Glomerular visceral epithelial cell (primary cell): Measurements from ENCODE around the gene ZNF716.
"Not testable (repeated sequence)": the region's sequence is repeated elsewhere in the genome, so short reads cannot be mapped to it uniquely, and the experiment has no call there.

Experiments used
- DNase-seq: peaks from one replicate; pipeline ENCODE4 v3.0.0-alpha.2; 2016; ENCODE audit errors: extremely low spot score

The ZNF716 gene

DNA sequence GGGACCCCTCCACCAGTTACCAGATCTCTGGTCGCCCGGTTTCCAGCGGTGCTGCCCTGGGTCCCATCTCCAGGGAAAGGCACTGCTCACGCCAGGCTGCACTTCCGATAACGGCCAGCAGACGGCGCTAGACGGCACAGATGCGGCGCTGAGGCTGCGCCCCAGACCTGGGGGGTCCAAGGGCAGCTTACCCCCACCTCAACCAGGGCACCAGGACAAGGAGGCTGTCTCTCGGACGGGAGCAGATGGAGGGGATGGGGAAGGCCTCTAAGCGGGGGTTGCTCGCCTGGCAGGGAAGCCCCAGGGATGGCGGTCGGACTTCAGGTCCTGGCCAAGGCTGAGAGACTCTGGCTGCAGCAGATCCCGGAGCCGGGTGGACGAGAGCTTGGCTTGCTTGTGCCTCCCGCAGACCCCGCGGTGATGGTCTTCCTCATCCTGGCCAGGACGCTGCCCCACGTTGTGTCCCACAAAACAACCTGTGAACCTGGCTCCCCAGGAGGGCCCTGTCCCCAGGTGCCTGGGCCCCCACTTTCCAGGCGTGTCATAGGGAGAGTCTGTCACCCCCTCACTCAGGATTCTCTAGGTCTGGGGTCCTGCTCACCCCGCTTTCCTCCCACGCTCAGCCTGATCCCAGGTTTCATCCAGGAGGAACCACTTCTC lies 23.9 kb upstream of the ZNF716 start:
- DNase-seq = no peak

DNA sequence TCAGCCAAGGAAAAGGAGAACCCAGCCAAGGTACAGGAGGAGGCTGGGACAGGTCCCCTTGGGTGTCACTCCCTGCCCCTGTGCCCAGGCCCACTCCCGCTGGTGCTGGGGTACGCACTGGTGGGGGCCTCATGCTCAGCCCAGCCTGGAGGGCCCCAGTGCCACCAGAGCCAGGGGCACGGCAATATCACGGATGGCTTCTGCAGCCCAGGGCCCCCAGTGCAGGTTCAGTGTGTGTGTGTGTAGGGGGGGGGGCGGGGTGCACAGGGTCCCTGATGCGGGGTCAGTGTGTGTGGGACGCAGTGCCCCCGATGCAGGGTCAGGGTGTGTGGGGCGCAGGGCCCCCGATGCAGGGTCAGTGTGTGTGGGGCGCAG lies 23.4 kb upstream of the ZNF716 start:
- no peak for DNase-seq

DNA sequence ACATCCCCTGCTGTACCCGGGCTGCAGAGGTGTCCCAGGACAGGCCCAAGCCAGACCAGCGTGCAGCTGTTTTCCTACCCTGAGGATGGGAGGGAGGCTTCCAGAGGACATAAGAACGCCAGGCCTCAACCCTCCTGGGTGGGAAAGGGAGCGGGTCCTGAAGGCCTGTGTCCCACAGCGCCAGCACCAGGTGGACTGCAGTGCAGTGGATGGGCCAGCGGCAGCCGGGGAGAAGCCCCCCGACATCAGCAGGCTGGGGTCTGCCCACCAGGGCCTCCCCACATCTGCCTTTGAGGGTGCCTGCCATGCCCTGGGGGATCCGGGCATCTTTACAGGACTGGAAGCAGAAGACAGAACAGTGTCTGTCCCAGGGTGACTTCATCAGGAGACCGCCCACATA lies 22.8 kb upstream of the ZNF716 start:
- DNase-seq = no peak

DNA sequence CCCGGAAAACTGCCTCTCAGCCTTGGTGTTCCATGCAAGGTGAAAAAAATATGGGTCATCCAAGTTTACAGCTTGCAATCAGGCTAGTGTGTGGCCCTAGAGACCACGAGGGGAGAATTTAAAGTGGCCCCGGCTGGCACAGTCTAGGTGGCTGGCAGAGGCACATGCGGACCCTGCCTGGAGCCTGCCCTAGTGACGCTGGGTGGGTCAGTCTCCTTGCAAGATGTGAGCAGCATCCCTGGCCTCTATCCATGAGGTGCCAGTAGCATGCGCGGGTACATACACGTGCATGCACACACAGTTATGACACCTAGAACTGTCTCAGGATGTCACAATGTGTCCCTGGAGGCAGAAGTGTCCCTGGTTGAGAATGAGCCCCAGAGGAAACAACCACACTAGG lies 22.4 kb upstream of the ZNF716 start:
- no peak for DNase-seq

DNA sequence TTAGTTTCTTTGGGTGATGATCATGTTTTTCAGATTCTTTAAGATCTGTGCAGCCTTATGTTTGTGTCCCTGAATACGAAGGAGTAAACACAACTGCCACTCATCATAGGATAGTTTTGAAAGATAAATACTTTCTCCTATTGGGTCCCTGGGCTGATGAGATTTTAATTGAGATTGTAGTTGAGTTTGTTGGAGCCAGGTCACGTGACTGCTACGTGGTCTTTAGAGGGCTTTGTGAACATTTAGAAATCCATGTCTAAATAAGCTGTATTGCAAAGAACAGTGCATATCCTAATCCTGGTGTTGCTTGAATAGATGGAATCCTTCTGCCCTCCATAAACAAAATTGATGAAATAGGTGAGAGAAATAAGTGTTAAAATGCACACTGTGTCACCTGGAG lies 17.4 kb upstream of the ZNF716 start:
- no peak for DNase-seq

DNA sequence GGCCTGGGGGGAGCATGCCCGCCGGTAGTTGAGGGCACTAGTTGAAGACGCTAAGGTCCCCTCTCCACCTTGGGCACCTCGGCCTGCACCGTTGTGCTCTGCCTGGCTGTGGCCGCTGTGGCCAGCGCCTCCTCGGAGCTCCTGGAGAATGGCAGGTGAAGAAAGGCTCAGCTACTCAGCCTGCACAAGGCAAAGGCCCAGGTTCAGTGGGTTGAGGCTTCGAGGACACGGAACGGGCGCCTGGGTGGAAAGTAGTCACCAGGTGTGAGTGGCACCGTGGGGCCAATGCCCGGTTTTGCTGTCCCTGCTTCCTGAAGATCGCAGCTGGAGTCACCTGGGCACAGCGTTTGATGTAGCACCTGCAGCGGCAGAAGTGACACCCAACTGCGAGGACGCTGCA lies 12.4 kb upstream of the ZNF716 start:
- DNase-seq = no peak

DNA sequence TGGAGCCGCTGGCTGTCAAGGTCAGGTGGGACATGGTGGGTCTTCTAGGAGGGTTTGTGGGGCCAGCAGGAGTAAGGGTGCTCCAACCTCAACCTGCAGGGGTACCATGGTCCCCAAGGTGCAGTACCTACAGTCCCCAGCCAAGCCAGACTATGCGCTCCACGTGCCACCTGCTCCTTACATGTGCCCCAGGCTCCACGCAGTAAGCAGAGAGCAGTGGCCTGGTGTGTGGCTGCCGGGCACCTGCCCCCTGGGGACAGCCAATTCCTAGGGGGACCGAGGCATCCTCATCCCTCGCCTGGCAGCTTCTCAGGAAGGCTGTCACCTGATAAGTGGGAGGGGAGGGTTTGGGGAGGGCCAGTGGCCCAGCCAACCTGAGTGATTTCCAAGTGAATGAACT lies 11.7 kb upstream of the ZNF716 start:
- DNase-seq = no peak

DNA sequence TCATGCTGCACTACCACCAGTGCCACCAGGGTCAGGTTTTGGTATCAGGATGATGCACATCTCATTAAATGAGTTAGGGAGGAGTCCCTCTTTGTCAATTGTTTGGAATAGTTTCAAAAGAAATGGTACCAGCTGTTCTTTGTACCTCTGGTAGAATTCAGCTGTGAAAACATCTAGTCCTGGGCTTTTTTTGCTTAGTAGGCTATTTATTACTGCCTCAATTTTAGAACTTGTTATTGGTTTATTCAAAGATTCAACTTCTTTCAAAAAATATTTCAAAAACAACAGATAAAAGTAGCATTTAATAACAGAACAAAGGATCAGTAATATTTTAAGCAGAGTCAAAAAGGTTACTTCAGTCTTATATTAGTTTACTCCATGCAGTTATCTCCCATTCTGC lies 6.4 kb upstream of the ZNF716 start:
- DNase-seq = no peak

DNA sequence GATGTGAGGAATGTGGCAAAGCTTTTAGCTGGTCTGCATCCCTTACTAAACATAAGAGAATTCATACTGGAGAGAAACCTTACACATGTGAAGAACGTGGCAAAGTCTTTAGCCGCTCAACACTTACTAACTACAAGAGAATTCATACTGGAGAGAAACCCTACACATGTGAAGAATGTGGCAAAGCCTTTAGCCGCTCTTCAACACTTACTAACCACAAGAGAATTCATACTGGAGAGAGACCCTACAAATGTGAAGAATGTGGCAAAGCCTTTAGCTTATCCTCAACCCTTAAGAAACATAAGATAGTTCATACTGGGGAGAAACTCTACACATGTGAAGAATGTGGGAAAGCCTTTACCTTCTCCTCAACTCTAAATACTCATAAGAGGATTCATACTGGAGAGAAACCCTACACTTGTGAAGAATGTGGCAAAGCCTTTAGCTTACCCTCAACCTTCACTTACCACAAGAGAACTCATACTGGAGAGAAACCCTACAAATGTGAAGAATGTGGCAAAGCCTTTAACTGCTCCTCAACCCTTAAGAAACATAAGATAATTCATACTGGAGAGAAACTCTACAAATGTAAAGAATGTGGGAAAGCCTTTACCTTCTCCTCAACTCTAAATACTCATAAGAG lies 19.3 kb downstream of the ZNF716 start:
- DNase-seq = not testable (repeated sequence)

DNA sequence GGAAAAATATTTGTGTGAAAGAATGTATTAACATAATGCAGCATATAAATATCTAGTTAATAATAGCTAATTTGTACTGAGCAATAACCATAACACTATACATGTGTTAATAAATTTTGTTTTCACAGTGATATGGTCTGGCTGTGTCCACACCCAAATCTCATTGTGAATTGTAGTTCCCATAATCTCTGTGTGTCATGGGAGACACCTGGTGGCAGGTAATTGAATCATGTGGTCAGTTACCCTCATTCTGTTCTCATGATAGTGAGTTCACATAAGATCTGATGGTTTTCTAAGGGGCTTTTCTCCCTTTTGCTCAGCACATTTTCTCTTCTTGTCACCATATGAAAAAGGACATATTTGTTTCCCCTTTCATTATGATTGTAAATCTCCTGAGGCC lies 30.3 kb downstream of the ZNF716 start:
- not testable (repeated sequence) for DNase-seq

DNA sequence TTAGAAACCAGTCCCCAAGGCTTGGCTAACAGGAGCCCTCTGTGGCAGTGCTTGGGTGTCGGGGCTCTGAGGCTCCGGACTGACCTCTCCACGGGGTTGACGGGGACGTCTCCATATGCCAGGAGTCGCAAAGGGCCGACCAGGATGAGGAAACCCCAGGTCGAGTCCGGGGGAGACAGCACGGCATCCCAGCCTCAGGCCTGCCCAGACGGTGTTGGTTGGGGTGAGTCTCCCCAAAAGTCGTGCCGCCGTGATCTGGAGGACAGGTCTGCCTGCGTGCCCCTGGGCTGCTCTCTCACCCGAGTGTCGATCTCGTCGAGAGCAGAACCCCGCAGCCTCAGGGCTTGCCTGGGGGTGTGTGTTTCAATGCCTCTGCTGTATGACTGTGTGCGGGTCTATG lies 35.0 kb downstream of the ZNF716 start:
- not testable (repeated sequence) for DNase-seq

DNA sequence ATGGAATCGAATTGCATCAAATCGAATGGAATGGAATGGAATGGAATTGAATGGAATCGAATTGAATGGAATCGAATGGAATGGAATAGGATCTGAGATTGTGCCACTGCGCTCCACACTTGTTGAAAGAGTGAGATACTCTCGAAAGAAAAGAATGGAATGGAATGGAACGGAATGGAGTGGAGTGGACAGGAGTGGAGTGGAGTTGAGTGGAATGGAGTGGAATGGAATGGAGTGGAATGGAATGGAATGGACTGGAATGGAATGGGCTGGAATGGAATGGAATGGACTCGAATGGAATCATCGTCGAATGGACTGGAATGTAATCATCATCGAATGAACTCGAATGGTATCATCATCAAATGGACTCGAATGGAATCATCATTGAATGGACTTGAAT lies 38.0 kb downstream of the ZNF716 start:
- DNase-seq = no peak

DNA sequence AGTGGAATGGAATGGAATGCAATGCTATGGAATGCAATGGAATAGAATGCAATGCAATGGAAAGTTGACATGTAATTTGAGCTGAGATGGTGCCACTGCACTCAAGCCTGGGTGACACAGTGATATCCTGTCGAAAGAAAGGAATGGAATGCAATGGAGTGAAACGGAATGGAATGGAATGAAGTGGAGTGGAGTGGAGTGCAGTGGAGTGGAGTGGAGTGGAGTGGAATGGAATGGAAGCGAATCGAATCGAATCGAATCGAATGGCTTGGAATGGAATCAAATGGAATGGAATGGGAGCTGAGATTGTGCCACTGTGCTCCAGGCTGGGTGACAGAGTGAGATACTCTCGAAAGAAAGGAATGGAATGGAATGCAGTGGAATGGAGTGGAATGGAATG lies 45.1 kb downstream of the ZNF716 start:
- not testable (repeated sequence) for DNase-seq

DNA sequence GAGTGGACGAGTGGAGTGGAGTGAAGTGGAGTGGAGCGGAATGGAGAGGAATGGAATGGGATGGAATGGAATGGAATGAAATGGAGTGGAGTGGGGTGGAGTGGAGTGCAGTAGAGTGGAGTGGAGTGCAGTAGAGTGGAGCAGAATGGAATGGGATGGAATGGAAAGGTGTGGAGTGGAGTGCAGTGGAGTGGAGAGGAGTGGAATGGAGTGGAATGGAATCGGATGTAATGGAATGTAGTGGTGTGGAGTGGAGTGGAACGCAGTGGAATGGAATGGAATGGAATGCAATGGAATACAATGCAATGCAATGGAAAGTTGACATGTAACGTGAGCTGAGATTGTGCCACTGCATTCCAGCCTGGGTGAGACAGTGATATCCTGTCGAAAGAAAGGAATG lies 46.4 kb downstream of the ZNF716 start:
- DNase-seq = no peak

DNA sequence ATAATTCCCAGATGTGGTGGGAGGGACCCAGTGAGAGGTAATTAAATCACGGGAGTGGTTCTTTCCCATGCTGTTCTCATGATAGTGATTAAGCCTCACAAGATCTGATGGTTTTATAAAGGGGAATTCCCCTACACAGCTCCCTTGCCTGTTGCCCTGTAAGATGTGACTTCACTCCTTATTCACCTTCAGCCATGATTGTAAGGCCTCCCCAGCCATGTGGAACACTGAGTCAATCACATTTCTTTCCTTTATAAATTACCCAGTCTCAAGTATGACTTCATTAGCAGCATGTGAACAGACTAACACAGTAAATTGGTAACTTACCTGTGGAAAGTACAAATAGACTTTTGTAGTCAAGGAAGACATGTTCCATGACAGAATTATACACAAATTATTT lies 55.2 kb downstream of the ZNF716 start:
- no peak for DNase-seq
